IMR-90 (cell line): ENCODE data around the gene TIMM23B. TPM values are rescaled to one million over a fixed set of nuclear protein-coding genes. Genes with fewer than 3 reads are reported as not detected.
"Not testable (repeated sequence)": the region's sequence is repeated elsewhere in the genome, so short reads cannot be mapped to it uniquely, and the experiment has no call there.

Experiments used
- ATAC-seq: fragments of 200-7000 bp; cut with Tn5 transposase; 2 replicates; pipeline ENCODE4 v1.9.1; 2020; ENCODE audit warnings: low read depth, mild to moderate bottlenecking, moderate library complexity
- BruUV-seq: library from RNA; stranded (reverse); fragments of 400-500 nt; replicated peaks from 2 replicates; lab custom pipeline; 2021; lab: Mats Ljungman, UMichigan
- CTCF ChIA-PET: fragments of 300-600 bp; formaldehyde crosslinking; extraction: SDS; loops from one replicate; lab custom pipeline; 2021; ENCODE audit warnings: antibody characterized with exemption; lab: Yijun Ruan, JAX
- POLR2A ChIA-PET: fragments of 300-600 bp; sonication (Branson Sonifier 250); formaldehyde crosslinking; loops from one replicate; lab custom pipeline; 2022; ENCODE audit warnings: antibody characterized with exemption; ENCODE audit not compliant: unreplicated experiment; lab: Charles Lee
- DNase-seq: peaks from one replicate; pipeline ENCODE4 v3.0.0; 2013
- H2AFZ ChIP-seq: replicated peaks from 2 replicates; pipeline ENCODE3; 2013; ENCODE audit warnings: low read length, mild to moderate bottlenecking; ENCODE audit not compliant: poor library complexity
- H2AK5ac ChIP-seq: 2 replicates; pipeline ENCODE4 v1.6.1; 2013; ENCODE audit warnings: low read depth, low read length, inconsistent platforms
- H2AK9ac ChIP-seq: replicated peaks from 2 replicates; pipeline ENCODE3; 2013; ENCODE audit warnings: mild to moderate bottlenecking, low read depth, low read length, moderate library complexity; ENCODE audit not compliant: poor library complexity
- H2BK120ac ChIP-seq: 2 replicates; pipeline ENCODE4 v1.6.1; 2013; ENCODE audit warnings: low read depth, low read length, inconsistent platforms
- H2BK15ac ChIP-seq: 3 replicates; pipeline ENCODE4 v1.6.1; 2013; ENCODE audit warnings: low read depth, low read length, inconsistent platforms
- H2BK20ac ChIP-seq: 2 replicates; pipeline ENCODE4 v1.6.1; 2013; ENCODE audit warnings: low read depth, mild to moderate bottlenecking, inconsistent platforms, low read length, moderate library complexity
- H2BK5ac ChIP-seq: 2 replicates; pipeline ENCODE4 v1.6.1; 2013; ENCODE audit warnings: mild to moderate bottlenecking, low read depth, low read length, inconsistent platforms; ENCODE audit not compliant: poor library complexity, severe bottlenecking
- H3K14ac ChIP-seq: replicated peaks from 2 replicates; pipeline ENCODE4 v1.6.1; 2013; ENCODE audit warnings: low read depth, low read length, inconsistent platforms
- H3K18ac ChIP-seq: 2 replicates; pipeline ENCODE4 v1.6.1; 2013; ENCODE audit warnings: low read depth, low read length, control low read depth
- H3K23ac ChIP-seq: 2 replicates; pipeline ENCODE4 v1.6.1; 2013; ENCODE audit warnings: low read depth, low read length, inconsistent platforms
- H3K27ac ChIP-seq: 2 replicates; pipeline ENCODE4 v1.5.1; 2013; ENCODE audit warnings: mild to moderate bottlenecking, control low read depth, low read length; ENCODE audit not compliant: insufficient read depth
- H3K27me3 ChIP-seq: 2 replicates; pipeline ENCODE4 v1.6.1; 2013; ENCODE audit warnings: low read length; ENCODE audit not compliant: control insufficient read depth, insufficient read depth
- H3K36me3 ChIP-seq: 2 replicates; pipeline ENCODE4 v1.6.1; 2013; ENCODE audit warnings: low read length, mixed read lengths; ENCODE audit not compliant: control insufficient read depth, insufficient read depth
- H3K4ac ChIP-seq: 2 replicates; pipeline ENCODE4 v1.6.1; 2013; ENCODE audit warnings: low read depth, low read length, inconsistent platforms
- H3K4me1 ChIP-seq: 2 replicates; pipeline ENCODE4 v1.6.1; 2013; ENCODE audit warnings: low read length, mixed read lengths; ENCODE audit not compliant: control insufficient read depth, insufficient read depth
- H3K4me2 ChIP-seq: 2 replicates; pipeline ENCODE4 v1.6.1; 2013; ENCODE audit warnings: low read depth, mild to moderate bottlenecking, control low read depth, low read length, moderate library complexity
- H3K4me3 ChIP-seq: 2 replicates; pipeline ENCODE4 v1.5.1; 2013; ENCODE audit warnings: low read depth, mild to moderate bottlenecking, control low read depth, low read length, moderate library complexity; ENCODE audit not compliant: insufficient read depth
- H3K56ac ChIP-seq: 2 replicates; pipeline ENCODE4 v1.6.1; 2013; ENCODE audit warnings: low read length, inconsistent platforms; ENCODE audit not compliant: insufficient read depth; ENCODE audit errors: extremely low read depth
- H3K79me1 ChIP-seq, 2 experiments: 2 replicates each; pipeline ENCODE4 v1.6.1; 2013; ENCODE audit warnings: low read length in 2 of 2, inconsistent platforms in 1 of 2, low read depth in 1 of 2
- H3K9ac ChIP-seq: 2 replicates; pipeline ENCODE4 v1.6.1; 2013; ENCODE audit warnings: low read depth, low read length, control low read depth
- H3K9me1 ChIP-seq: 2 replicates; pipeline ENCODE4 v1.6.1; 2013; ENCODE audit warnings: low read length, inconsistent platforms; ENCODE audit not compliant: insufficient read depth
- H3K9me3 ChIP-seq: 2 replicates; pipeline ENCODE4 v1.6.1; 2013; ENCODE audit warnings: low read length; ENCODE audit not compliant: control insufficient read depth, insufficient read depth
- H4K20me1 ChIP-seq: 2 replicates; pipeline ENCODE4 v1.6.1; 2013; ENCODE audit warnings: low read length, inconsistent platforms; ENCODE audit not compliant: insufficient read depth
- H4K5ac ChIP-seq: 2 replicates; pipeline ENCODE4 v1.6.1; 2013; ENCODE audit warnings: mild to moderate bottlenecking, low read depth, low read length, control low read depth
- H4K8ac ChIP-seq, 2 experiments: 2 replicates each; pipeline ENCODE4 v1.6.1; 2013; ENCODE audit warnings: low read depth in 2 of 2, low read length in 2 of 2, control low read depth in 1 of 2, inconsistent platforms in 1 of 2
- H4K91ac ChIP-seq: 2 replicates; pipeline ENCODE4 v1.6.1; 2013; ENCODE audit warnings: low read depth, low read length, inconsistent platforms; ENCODE audit not compliant: insufficient read depth
- WGBS, 2 experiments: methylation state at CpG; one replicate each; pipeline versions ENCODE4 v1.1.5 to v1.1.7; 2013; ENCODE audit warnings: missing lambda C conversion rate in 2 of 2; ENCODE audit not compliant: insufficient read length in 1 of 2; ENCODE audit errors: extremely low coverage in 2 of 2; 5-methylcytosine and 5-hydroxymethylcytosine counted together
- dilution Hi-C: fragments of 300-500 bp; cut with HindIII; formaldehyde crosslinking; loops from one replicate; pipeline ENCODE4 v1.14.3; 2018; ENCODE audit warnings: low sequenced_read_pairs; ENCODE audit not compliant: unreplicated experiment
- in situ Hi-C: fragments of 300-500 bp; cut with MboI; formaldehyde crosslinking; loops from 3 replicates; pipeline ENCODE4 v1.14.3; 2019; ENCODE audit warnings: low sequenced_read_pairs, inconsistent platforms, mixed read lengths
- intact Hi-C: fragments of 100-400 bp; cut with micrococcal nuclease; formaldehyde crosslinking; loops from 2 replicates; pipeline ENCODE4 v1.10.0; 2022
- polyA plus RNA-seq, 3 experiments: library from polyadenylated mRNA; depleted of rRNA; stranded (reverse); fragments of >200 nt; gene quantifications; 2 replicates each; pipeline ENCODE4 v1.2.3, GENCODE V29; 2012; ENCODE audit warnings: low replicate concordance in 1 of 3
- total RNA-seq: library from RNA; depleted of rRNA; stranded (reverse); fragments of >200 nt; gene quantifications from 2 replicates; pipeline ENCODE4 v1.2.3, GENCODE V29; 2012

The TIMM23B gene
- total and polyA plus RNA-seq, 2 of the 4 experiments (the other 2 are of a cell fraction) = 13.8 to 14.2 TPM

GRCh38 chr10:49987207-49987606 lies 45.4 kb downstream of the TIMM23B start:
- H3K23ac ChIP-seq, H3K79me1 ChIP-seq, BruUV-seq, H3K4me2 ChIP-seq, H3K4me3 ChIP-seq, DNase-seq, H3K14ac ChIP-seq, H3K9ac ChIP-seq, H2BK5ac ChIP-seq, H3K36me3 ChIP-seq, H4K91ac ChIP-seq, dilution Hi-C loops, CTCF ChIA-PET, H3K9me3 ChIP-seq, H2AFZ ChIP-seq, H2BK120ac ChIP-seq, POLR2A ChIA-PET, in situ Hi-C loops, H3K56ac ChIP-seq, H4K20me1 ChIP-seq, H2BK20ac ChIP-seq, H3K9me1 ChIP-seq, H3K4me1 ChIP-seq, H3K18ac ChIP-seq, H3K4ac ChIP-seq, ATAC-seq, H3K27me3 ChIP-seq, H2BK15ac ChIP-seq, H2AK5ac ChIP-seq, H2AK9ac ChIP-seq, H4K8ac ChIP-seq, H3K27ac ChIP-seq, H4K5ac ChIP-seq, intact Hi-C loops: not testable (repeated sequence)
- 100% methylated on average over 1 of the region's 3 CpGs; no CpG with 5 or more reads in 1 of the 2 experiments for WGBS, 2 experiments

GRCh38 chr10:49988376-49988775 lies 46.5 kb downstream of the TIMM23B start, which contains the start of gene AGAP6:
TSS of gene AGAP6 (plus strand) at chr10:49988406. CDS start at chr10:49988716, 310 bp downstream.
- H2BK15ac ChIP-seq, H3K79me1 ChIP-seq, H3K4me1 ChIP-seq, H4K91ac ChIP-seq, H3K27ac ChIP-seq, H4K20me1 ChIP-seq, H4K8ac ChIP-seq, H2AK5ac ChIP-seq, dilution Hi-C loops, H3K4ac ChIP-seq, in situ Hi-C loops, H2BK5ac ChIP-seq, H3K36me3 ChIP-seq, H4K5ac ChIP-seq, H2AK9ac ChIP-seq, H3K4me2 ChIP-seq, CTCF ChIA-PET, H3K9ac ChIP-seq, H3K56ac ChIP-seq, H3K4me3 ChIP-seq, ATAC-seq, BruUV-seq, H3K9me1 ChIP-seq, H2BK20ac ChIP-seq, DNase-seq, POLR2A ChIA-PET, H3K18ac ChIP-seq, H2BK120ac ChIP-seq, H3K27me3 ChIP-seq, H3K23ac ChIP-seq, H3K9me3 ChIP-seq, H3K14ac ChIP-seq, H2AFZ ChIP-seq, intact Hi-C loops: not testable (repeated sequence)
- WGBS, 2 experiments = no CpG with 5 or more reads among the region's 18 CpGs
